ENCODE results near the gene EIF3L.

GRCh38 chr22:37906364-37907008 is 57.3 kb downstream of the EIF3L start:
- TF ChIP-seq, protein P1, sequence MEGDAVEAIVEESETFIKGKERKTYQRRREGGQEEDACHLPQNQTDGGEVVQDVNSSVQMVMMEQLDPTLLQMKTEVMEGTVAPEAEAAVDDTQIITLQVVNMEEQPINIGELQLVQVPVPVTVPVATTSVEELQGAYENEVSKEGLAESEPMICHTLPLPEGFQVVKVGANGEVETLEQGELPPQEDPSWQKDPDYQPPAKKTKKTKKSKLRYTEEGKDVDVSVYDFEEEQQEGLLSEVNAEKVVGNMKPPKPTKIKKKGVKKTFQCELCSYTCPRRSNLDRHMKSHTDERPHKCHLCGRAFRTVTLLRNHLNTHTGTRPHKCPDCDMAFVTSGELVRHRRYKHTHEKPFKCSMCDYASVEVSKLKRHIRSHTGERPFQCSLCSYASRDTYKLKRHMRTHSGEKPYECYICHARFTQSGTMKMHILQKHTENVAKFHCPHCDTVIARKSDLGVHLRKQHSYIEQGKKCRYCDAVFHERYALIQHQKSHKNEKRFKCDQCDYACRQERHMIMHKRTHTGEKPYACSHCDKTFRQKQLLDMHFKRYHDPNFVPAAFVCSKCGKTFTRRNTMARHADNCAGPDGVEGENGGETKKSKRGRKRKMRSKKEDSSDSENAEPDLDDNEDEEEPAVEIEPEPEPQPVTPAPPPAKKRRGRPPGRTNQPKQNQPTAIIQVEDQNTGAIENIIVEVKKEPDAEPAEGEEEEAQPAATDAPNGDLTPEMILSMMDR (IDR thresholded peaks at IDR 0.05), result no peak
- TF ChIP-seq POLR2A (IDR thresholded peaks at IDR 0.05) (no peak), POLR2AphosphoS5 (IDR thresholded peaks at IDR 0.05) (no peak), EP300 (IDR thresholded peaks at IDR 0.05) (no peak)
